Measurements from ENCODE around the gene ATP5PO.

- TF ChIP-seq POLR2A (IDR thresholded peaks at IDR 0.05; ENCODE audit: low read length) (no peak), GATA1 (IDR thresholded peaks at IDR 0.05; ENCODE audit: low read depth, low read length) (no peak)
These were observed 49.5 kb downstream of the ATP5PO start for GRCh38 chr21:33865996-33866575.
